ENCODE measurements around the gene MED7. TPM values are rescaled to one million over a fixed set of nuclear protein-coding genes. Genes with fewer than 3 reads are reported as not detected.

The MED7 gene
- total and polyA plus RNA-seq, 2 of the 13 experiments (the other 11 are each of a cell fraction or from before 2014, with no cell fraction given) = 9.2 to 9.4 TPM

GRCh38 chr5:157116483-157116954 is 26.1 kb downstream of the MED7 start (continued):
- no peak for TF ChIP-seq ZNF556 (CRISPR knock-in tag; IDR thresholded peaks at IDR 0.05; ENCODE audit: borderline replicate concordance)
- TF ChIP-seq ZNF460 (CRISPR knock-in tag; IDR thresholded peaks at IDR 0.05; ENCODE audit: borderline replicate concordance) = no peak
- no peak for TF ChIP-seq RARG (CRISPR knock-in tag; IDR thresholded peaks at IDR 0.05; ENCODE audit: low read depth)
- TF ChIP-seq KDM5A (IDR thresholded peaks at IDR 0.05; ENCODE audit: borderline replicate concordance, low read length) = no peak
- TF ChIP-seq, protein P1, sequence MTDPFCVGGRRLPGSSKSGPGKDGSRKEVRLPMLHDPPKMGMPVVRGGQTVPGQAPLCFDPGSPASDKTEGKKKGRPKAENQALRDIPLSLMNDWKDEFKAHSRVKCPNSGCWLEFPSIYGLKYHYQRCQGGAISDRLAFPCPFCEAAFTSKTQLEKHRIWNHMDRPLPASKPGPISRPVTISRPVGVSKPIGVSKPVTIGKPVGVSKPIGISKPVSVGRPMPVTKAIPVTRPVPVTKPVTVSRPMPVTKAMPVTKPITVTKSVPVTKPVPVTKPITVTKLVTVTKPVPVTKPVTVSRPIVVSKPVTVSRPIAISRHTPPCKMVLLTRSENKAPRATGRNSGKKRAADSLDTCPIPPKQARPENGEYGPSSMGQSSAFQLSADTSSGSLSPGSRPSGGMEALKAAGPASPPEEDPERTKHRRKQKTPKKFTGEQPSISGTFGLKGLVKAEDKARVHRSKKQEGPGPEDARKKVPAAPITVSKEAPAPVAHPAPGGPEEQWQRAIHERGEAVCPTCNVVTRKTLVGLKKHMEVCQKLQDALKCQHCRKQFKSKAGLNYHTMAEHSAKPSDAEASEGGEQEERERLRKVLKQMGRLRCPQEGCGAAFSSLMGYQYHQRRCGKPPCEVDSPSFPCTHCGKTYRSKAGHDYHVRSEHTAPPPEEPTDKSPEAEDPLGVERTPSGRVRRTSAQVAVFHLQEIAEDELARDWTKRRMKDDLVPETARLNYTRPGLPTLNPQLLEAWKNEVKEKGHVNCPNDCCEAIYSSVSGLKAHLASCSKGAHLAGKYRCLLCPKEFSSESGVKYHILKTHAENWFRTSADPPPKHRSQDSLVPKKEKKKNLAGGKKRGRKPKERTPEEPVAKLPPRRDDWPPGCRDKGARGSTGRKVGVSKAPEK (CRISPR knock-in tag; IDR thresholded peaks at IDR 0.05; ENCODE audit: borderline replicate concordance) = no peak
- no peak for TF ChIP-seq ZNF101 (CRISPR knock-in tag; IDR thresholded peaks at IDR 0.05; ENCODE audit: borderline replicate concordance, low read depth)
- no peak for TF ChIP-seq MAX (IDR thresholded peaks at IDR 0.05)
- TF ChIP-seq KLF6 (CRISPR knock-in tag; IDR thresholded peaks at IDR 0.05) = no peak

DNA sequence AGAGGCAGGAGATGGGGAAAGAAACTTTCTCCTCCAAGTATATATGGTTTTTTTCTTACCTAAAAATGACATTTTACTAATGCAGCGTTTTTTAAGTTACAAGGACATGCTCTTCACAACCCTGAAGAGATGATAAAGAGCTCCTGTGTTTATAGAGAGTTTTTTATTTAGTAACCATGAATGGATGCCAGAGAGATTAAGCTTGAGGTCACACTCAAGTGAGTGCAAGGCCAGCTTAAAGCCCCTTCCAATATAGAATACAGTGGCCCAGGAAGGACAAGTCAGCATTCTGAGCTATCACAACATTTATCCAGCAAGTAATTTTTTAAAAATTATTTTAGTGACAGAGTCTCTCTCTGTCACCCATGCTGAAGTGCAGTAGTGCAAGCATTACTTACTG is 27.2 kb downstream of the MED7 start:
- Histone ChIP-seq H3K36me3 (replicated peaks in 1 of 2; ENCODE audit: control insufficient read depth in 1 of 2, insufficient read depth in 2 of 2, low read length in 2 of 2) (no peaks in the 10 kb centered on the region), H3K9ac (ENCODE audit: insufficient read depth, low read depth, low read length) (no peak overlapping the region), H3K27ac (ENCODE audit: extremely low read length, insufficient read depth, low read length) (no peak overlapping the region), H3K4me2 (ENCODE audit: low read depth, low read length) (no peak overlapping the region), H4K20me1 (ENCODE audit: insufficient read depth, low read length) (no peaks in the 10 kb centered on the region), H3K4me3 (replicated peaks in 1 of 3; ENCODE audit: insufficient read depth in 1 of 3, low read depth in 2 of 3, low read length in 3 of 3) (no peak overlapping the region), H3K27me3 (ENCODE audit: control insufficient read depth in 1 of 2, insufficient read depth in 2 of 2, low read length in 2 of 2) (no peaks in the 10 kb centered on the region), H3K4me1 (ENCODE audit: insufficient read depth, low read length) (0 out of 2 replicates have a peak, but pooled peaks cover 5% of the 10 kb centered on the region), H3K9me3 (ENCODE audit: low read length) (no peaks in the 10 kb centered on the region), H2AFZ (ENCODE audit: low read length) (no peak overlapping the region), H3K79me2 (ENCODE audit: insufficient read depth, low read length) (no peaks in the 10 kb centered on the region)
- no TSS peak for BruUV-seq (replicated peaks)
- in situ Hi-C loops (cut with HindIII; ENCODE audit: extremely low pct_ligation_motif_present, low pct_unique_long_range_greater_than_20kb) = no loop called here
- FAIRE-seq (no peak), ATAC-seq (no peak), DNase-seq (ENCODE audit: low spot score) (no peak)
- POLR2A ChIA-PET = no interaction called here
- CTCF ChIA-PET (ENCODE audit: low intra/inter-chr PET ratio, low total read pairs) = no interaction called here
- 12% methylated on average over 1 of the region's 1 CpG for WGBS (ENCODE audit: low lambda C conversion rate)
- intact Hi-C loops (cut with micrococcal nuclease; ENCODE audit: unreplicated experiment) = no loop called here
- TF ChIP-seq TRAFD1 (CRISPR knock-in tag; IDR thresholded peaks at IDR 0.05; ENCODE audit: borderline replicate concordance) (no peak), IRF2 (CRISPR knock-in tag; IDR thresholded peaks at IDR 0.05) (no peak), SAFB2 (CRISPR knock-in tag; IDR thresholded peaks at IDR 0.05; ENCODE audit: borderline replicate concordance, low read depth) (no peak), FOXA3 (CRISPR knock-in tag; IDR thresholded peaks at IDR 0.05) (no peak), ZNF577 (CRISPR knock-in tag; IDR thresholded peaks at IDR 0.05; ENCODE audit: borderline replicate concordance, low read depth) (no peak), ZNF749 (CRISPR knock-in tag; IDR thresholded peaks at IDR 0.05; ENCODE audit: borderline replicate concordance) (no peak), SAP130 (CRISPR knock-in tag; IDR thresholded peaks at IDR 0.05; ENCODE audit: low read depth) (no peak), FOXK2 (IDR thresholded peaks at IDR 0.05) (no peak)
- TF ChIP-seq, protein P2, sequence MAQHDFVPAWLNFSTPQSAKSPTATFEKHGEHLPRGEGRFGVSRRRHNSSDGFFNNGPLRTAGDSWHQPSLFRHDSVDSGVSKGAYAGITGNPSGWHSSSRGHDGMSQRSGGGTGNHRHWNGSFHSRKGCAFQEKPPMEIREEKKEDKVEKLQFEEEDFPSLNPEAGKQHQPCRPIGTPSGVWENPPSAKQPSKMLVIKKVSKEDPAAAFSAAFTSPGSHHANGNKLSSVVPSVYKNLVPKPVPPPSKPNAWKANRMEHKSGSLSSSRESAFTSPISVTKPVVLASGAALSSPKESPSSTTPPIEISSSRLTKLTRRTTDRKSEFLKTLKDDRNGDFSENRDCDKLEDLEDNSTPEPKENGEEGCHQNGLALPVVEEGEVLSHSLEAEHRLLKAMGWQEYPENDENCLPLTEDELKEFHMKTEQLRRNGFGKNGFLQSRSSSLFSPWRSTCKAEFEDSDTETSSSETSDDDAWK (CRISPR knock-in tag; IDR thresholded peaks at IDR 0.05) = no peak
